Tibial artery (tissue), 4 donors: Measurements from ENCODE around the gene ZNF566.

Experiments
- DNase-seq, 2 donors: peaks; one replicate each; pipeline ENCODE4 v3.0.0-alpha.2; 2019
- H3K27ac ChIP-seq, 2 donors: fragments of 200-600 bp; sonication (generic) in 1 of 2; 1 replicate in 1 of 2; 2 replicates in 1 of 2; pipeline ENCODE4 v1.5.1; 2018 to 2019; ENCODE audit warnings: mild to moderate bottlenecking in 1 of 2
- H3K27me3 ChIP-seq, 2 donors: fragments of 200-600 bp; sonication (generic) in 1 of 2; one replicate each; pipeline versions ENCODE4 v1.5.1 to v1.6.0; 2016 to 2019
- H3K36me3 ChIP-seq, 3 donors: fragments of 200-600 bp; sonication (generic) in 2 of 3; one replicate each; pipeline ENCODE4 v1.5.1; 2016 to 2019; ENCODE audit warnings: mild to moderate bottlenecking in 2 of 3
- H3K4me1 ChIP-seq, 4 donors: fragments of 200-600 bp; sonication (generic) in 2 of 4; 1 replicate in 3 of 4; 2 replicates in 1 of 4; pipeline ENCODE4 v1.5.1; 2016 to 2019
- H3K4me3 ChIP-seq, 2 donors: fragments of 200-600 bp; sonication (generic) in 1 of 2; 1 replicate in 1 of 2; 2 replicates in 1 of 2; pipeline ENCODE4 v1.5.1; 2018 to 2019; ENCODE audit warnings: mild to moderate bottlenecking in 2 of 2
- H3K9me3 ChIP-seq, 3 donors: fragments of 200-600 bp; sonication (generic) in 1 of 3; one replicate each; pipeline ENCODE4 v1.5.1; 2016 to 2019
- CTCF ChIP-seq, 2 experiments: fragments of 200-600 bp in 1 of 2; fragments of 450-650 bp in 1 of 2; IDR thresholded peaks; one replicate each; pipeline ENCODE4 v1.5.1; 2017 to 2019; ENCODE audit warnings: antibody characterized with exemption in 2 of 2, mild to moderate bottlenecking in 1 of 2, moderate library complexity in 1 of 2
- intact Hi-C: fragments of 100-400 bp; cut with DNase I; formaldehyde crosslinking; loops from one replicate; pipeline ENCODE4 v1.15.0; 2023; ENCODE audit warnings: low total_unique reads

The ZNF566 gene

GRCh38 chr19:36526581-36526980 is 37.2 kb upstream of the ZNF566 start:
- no peak overlapping the region for H3K27ac ChIP-seq
- peaks cover 3 to 50% (median 33%) of the 10 kb centered on the region in 3 donors for H3K9me3 ChIP-seq
- H3K36me3 ChIP-seq = peaks cover 38 to 48% (median 47%) of the 10 kb centered on the region in 3 donors
- H3K4me3 ChIP-seq = no peak overlapping the region
- no peak for TF ChIP-seq CTCF (IDR thresholded peaks at IDR 0.05)
- no peak for DNase-seq
- intact Hi-C loops = no loop called here
- no peaks in the 10 kb centered on the region for H3K27me3 ChIP-seq
- peaks cover 0 to 22% (median 16%) of the 10 kb centered on the region in 4 donors for H3K4me1 ChIP-seq

GRCh38 chr19:36524617-36525016 is 35.3 kb upstream of the ZNF566 start:
- H3K27ac ChIP-seq = no peak overlapping the region
- H3K4me3 ChIP-seq = no peak overlapping the region
- no peaks in the 10 kb centered on the region for H3K27me3 ChIP-seq
- intact Hi-C loops = no loop called here
- peaks cover 57 to 67% (median 63%) of the 10 kb centered on the region in 3 donors for H3K36me3 ChIP-seq
- H3K4me1 ChIP-seq = peaks cover 0 to 22% (median 16%) of the 10 kb centered on the region in 4 donors
- DNase-seq = no peak
- no peak for TF ChIP-seq CTCF (IDR thresholded peaks at IDR 0.05)
- H3K9me3 ChIP-seq = peaks cover 3 to 63% (median 46%) of the 10 kb centered on the region in 3 donors

GRCh38 chr19:36514012-36514612 is 24.8 kb upstream of the ZNF566 start:
- Histone ChIP-seq H3K27ac (no peak overlapping the region), H3K36me3 (peaks cover 63 to 96% (median 94%) of the 10 kb centered on the region in 3 donors), H3K27me3 (no peaks in the 10 kb centered on the region), H3K4me1 (no peaks in the 10 kb centered on the region), H3K9me3 (peaks cover 35 to 99% (median 97%) of the 10 kb centered on the region in 3 donors), H3K4me3 (no peak overlapping the region)
- DNase-seq = no peak
- TF ChIP-seq CTCF (IDR thresholded peaks at IDR 0.05) = no peak
- intact Hi-C loops = no loop called here

GRCh38 chr19:36508325-36508724 is 19.0 kb upstream of the ZNF566 start:
- DNase-seq = no peak

GRCh38 chr19:36501973-36502372 is 12.6 kb upstream of the ZNF566 start:
- Histone ChIP-seq H3K4me1 (no peaks in the 10 kb centered on the region), H3K9me3 (peaks cover 9 to 96% (median 52%) of the 10 kb centered on the region in 3 donors), H3K27me3 (no peaks in the 10 kb centered on the region), H3K4me3 (no peak overlapping the region), H3K27ac (no peak overlapping the region), H3K36me3 (peaks cover 0 to 21% (median 6%) of the 10 kb centered on the region in 3 donors)
- no peak for TF ChIP-seq CTCF (IDR thresholded peaks at IDR 0.05)
- intact Hi-C loops = no loop called here
- no peak for DNase-seq

More at GRCh38 chr19:36508325-36508724, 19.0 kb upstream of the ZNF566 start:
- H3K4me1 ChIP-seq = no peaks in the 10 kb centered on the region
- peaks cover 7 to 68% (median 44%) of the 10 kb centered on the region in 3 donors for H3K36me3 ChIP-seq
- no peaks in the 10 kb centered on the region for H3K27me3 ChIP-seq
- no peak overlapping the region for H3K27ac ChIP-seq
- peaks cover 17 to 99% (median 86%) of the 10 kb centered on the region in 3 donors for H3K9me3 ChIP-seq
- intact Hi-C loops = no loop called here
- no peak for TF ChIP-seq CTCF (IDR thresholded peaks at IDR 0.05)
- H3K4me3 ChIP-seq = no peak overlapping the region
